Vagina (tissue), 2 donors: Measurements from ENCODE around the gene TGM6.

Source experiments
- CTCF ChIP-seq, 3 experiments: fragments of 450-650 bp in 2 of 3; fragments of 200-600 bp in 1 of 3; sonication (generic) in 1 of 3; IDR thresholded peaks; one replicate each; pipeline ENCODE4 v1.5.1; 2017 to 2019; ENCODE audit warnings: antibody characterized with exemption in 3 of 3, mild to moderate bottlenecking in 2 of 3, moderate library complexity in 2 of 3
- POLR2A ChIP-seq, 2 donors: fragments of 450-650 bp; IDR thresholded peaks; one replicate each; pipeline ENCODE4 v1.6.1; 2017; ENCODE audit warnings: antibody characterized with exemption in 2 of 2, mild to moderate bottlenecking in 2 of 2, moderate library complexity in 2 of 2

GRCh38 chr20:2335096-2335870 lies 45.4 kb upstream of the TGM6 start:
- TF ChIP-seq POLR2A (IDR thresholded peaks at IDR 0.05) (no peak), CTCF (IDR thresholded peaks at IDR 0.05) (no peak)
